GM21528 (cell line): ENCODE data around the gene FAM181A.

Experiments
- ATAC-seq: cut with Tn5 transposase; IDR thresholded peaks from one replicate; pipeline ENCODE4 v1.9.1; 2021; ENCODE audit warnings: mild to moderate bottlenecking, moderate library complexity; ENCODE audit not compliant: unreplicated experiment, low FRiP score

The FAM181A gene

DNA sequence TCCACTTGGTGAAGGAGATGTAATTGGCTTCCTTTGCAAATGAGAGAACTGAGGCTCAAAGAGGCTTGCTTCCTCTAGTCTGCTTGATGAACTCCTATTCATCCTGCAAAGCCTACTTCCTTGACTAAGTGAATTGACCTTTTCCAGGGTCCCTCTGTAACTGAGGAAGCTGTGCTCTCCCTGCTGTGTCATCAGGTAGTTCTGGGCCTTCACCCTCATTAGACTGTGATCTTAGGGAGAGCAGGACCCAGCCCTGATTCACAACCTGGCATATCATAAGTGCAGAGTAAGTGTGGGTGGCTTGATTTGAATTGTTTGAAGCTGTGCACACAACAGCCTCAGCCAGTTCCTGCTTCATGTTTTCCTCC, 32.9 kb downstream of the FAM181A start:
- no peak for ATAC-seq

DNA sequence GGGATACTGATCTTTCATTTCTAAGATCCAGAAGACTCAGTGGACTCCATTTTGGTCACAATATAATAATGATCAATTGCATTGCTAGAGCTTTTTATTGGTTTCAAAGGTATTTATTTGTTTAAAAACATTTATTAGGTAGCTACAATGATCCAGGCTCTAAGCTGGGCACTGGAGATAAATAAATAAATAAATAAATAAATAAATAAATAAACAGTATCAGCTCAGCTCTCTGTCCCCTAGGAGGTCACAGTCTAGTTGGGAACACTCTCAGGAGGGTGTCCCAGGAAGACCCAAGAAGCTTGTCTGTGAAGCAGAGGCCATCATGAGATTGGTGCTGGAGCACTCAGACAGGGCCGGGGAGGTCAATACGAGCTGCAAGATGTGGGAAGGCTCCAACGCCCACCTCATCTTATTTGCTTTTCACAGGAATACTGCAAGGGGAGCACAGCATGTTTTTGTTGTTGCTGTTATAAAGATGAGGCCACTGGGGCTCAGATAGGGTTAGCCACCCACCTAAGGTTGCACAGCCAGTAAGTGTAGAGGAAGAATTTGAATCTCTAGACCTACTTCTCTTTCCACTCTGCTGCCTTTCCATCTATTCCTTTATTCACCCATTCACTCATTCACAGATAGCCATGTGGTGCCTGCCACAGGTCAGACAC, 33.8 kb downstream of the FAM181A start:
- no peak for ATAC-seq

DNA sequence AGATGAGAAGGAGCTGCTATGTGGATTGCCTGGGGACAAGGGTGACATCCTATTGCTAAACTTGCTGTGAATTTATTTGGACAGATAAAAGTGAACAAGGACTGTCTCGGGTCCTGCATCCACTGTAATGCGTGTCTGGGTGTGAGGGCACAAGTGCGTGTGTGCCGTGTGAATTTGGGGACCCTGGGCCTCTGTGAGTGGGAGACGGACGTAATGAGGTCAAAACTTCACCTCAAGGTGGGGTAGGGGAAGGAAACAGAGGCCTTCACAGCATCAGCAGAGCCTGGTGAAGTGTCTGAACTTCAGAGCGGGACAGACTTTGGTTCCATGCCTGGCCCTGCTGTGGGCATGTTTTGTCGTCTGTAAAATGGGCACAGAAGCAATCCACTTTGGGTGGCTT, 34.5 kb downstream of the FAM181A start:
- no peak for ATAC-seq

DNA sequence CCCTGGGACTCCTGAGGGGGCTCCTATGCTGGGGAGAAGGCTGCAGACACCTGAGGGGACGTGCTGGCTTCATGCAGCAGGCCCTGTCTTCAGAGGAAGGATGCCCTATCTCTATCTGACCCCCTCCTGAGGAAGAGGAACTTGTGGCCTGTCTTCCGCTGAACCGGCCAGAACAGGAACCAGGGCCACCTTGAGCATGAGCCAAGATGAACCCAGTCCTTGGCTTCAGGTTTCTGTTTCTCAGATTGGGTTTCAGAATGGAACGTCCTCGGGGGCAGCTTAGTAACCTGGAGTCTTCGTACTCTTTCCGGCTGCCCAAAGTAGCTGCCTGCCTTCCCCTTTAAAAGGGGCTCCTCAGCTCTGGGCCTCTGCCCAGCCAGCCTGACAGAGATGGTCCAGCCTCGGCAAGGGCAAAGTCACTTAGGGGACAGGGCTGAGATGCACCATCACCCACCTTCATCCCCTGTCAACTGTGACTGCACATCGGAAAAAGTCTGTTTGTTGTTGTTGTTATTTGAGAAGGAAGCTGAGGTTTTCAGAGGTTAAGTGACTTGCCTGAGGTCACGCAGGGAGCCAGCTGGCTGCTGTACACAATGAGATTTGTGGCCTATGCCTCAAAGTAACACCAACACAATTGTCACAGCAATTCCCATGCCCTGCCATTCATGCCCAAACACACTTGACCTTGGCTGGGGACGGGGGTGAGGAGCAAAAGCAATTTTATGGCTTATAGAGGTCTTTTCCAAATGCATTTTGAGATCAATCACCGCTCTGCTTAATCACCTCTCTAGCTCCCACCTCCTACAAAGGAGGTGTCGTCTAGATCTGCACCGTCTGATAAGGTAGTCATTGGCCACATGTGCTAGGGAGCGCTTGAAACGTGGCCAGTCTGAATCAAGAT, 35.8 kb downstream of the FAM181A start:
- peak; percentile 62 for ATAC-seq

DNA sequence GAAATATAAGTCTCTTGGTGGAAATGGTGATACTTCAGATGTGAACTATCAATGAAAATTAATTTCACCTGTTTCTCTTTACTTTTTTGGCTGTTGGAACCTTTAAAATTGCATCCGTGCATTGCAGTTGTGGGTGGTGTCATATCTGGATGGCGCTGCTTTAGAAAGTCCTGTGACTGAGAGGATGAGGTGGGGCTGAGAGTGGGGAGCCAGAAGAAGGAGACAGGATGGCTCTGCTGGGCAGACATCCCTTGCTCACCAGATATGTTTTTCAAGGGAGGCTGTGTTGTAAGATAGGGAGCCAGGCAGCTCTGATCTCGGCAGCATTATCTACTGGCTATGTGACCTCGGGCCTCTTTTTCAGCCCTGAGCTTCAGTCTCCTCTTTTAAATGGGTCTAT, 36.5 kb downstream of the FAM181A start:
- no peak for ATAC-seq

DNA sequence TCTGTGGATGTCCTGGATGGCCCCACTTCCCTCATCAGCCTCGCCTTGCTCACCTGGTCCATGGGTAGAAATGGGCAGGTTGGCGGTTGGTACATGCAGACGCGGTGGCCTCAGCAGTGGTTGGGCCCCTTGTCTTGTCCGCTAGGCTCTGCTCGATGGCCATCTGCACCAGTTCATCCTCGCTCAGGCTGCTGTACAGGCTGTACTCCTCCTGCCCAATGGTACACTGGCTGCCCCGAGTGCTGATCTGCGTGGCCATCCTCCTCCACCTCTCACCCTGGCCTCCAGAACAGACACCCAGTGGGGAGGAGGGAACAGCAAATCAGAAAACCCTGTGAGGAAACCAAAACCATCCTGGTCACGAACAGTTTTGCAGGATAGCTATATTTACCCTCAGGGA, 37.1 kb downstream of the FAM181A start:
- no peak for ATAC-seq

DNA sequence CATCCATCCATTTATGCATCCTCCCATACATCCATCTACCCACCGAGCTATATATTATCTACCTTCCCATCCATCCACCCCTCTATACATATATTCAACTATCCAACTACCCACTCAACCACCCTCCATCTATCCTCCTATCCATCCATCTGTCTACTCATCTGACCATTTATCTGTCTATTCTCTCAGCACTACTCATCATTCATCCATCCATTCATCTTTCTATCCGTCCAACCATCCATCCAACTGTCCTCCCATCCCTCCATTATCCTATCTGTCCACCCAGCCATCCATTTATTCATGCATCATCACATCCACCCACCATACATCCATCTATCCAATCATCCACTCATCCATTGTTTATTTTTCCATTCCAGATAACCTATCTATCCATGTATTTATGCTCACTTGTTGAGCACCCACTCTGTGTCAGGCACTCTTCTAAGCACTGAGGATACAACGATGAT, 37.7 kb downstream of the FAM181A start:
- no peak for ATAC-seq

DNA sequence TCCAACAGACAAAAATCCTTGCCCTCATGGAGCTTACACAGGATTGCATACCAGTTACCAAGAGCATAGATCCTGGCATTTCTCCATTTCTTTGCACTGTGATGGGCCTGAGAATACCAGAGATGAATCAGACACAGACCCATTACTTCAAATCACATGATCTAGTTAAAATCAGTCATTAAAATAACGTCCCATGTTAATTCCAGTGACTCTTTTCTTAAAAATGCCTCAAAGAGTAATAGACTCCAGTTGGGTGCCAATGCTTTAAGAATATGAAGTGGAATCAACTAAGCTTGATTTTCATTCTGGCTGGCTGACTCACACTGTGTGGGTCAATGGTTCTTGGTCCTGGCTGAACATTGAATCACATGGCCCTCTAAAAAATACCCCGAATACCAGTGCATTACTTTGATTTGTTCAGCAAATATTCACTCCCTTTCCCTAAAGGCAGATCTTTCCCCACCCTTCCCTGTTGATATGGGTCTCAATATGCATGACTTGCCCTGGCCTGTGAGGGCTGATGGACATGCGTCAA, 38.2 kb downstream of the FAM181A start:
- no peak for ATAC-seq

DNA sequence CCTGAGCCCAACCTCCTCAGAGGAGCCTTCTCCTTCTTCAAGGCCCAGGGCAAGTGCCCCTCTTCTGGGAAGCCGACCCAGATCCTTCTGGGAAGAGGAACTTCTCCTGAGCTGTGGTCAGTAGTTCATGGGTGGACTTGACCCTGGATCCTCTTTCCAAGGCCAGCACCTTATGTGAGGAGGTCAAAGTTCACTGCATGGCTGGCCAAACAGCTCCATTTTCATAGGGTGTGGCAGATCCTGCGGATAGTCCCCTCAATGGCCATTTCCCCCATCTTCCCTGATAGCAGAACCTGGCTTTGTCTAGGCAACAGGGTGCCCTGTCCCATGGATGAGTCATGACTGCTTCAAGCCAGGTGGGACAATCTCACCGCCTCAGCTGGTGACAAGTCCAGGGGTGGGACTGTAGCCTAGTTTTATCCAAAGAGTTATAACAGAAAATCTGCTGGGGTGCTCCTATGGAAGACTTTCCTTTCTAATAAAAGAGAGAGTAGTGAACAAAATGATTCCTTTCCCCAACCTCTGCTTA, 38.9 kb downstream of the FAM181A start:
- no peak for ATAC-seq

DNA sequence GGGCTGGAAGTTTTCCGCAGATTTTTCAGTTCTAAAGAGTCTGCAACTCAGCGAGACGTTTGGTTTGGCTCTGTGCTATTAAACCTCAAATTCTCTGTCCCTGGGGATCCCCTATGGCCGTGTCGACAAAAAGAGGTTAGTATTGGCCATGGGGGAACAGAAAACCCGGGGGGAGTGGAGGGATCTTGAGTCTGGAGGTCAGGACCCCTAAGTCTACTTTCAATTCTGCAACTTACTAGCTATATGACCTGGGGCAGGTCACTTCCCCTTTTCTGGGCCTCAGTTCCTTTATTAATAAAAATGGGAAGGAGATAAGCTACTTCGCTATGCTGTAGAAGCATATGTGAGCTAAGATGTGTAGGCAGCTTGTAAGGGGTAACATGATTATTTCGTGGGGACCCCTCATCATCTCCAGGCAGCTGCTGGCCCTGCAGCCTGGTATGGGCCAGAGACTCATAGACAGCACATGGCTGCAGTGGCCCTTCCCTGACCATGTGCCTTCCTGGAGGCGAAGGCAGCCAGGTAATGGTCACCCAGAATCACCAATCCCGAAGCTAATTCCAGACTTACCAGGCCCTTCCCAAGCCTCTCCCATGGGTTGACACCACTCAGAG, 40.6 kb downstream of the FAM181A start:
- peak; percentile 44 for ATAC-seq

DNA sequence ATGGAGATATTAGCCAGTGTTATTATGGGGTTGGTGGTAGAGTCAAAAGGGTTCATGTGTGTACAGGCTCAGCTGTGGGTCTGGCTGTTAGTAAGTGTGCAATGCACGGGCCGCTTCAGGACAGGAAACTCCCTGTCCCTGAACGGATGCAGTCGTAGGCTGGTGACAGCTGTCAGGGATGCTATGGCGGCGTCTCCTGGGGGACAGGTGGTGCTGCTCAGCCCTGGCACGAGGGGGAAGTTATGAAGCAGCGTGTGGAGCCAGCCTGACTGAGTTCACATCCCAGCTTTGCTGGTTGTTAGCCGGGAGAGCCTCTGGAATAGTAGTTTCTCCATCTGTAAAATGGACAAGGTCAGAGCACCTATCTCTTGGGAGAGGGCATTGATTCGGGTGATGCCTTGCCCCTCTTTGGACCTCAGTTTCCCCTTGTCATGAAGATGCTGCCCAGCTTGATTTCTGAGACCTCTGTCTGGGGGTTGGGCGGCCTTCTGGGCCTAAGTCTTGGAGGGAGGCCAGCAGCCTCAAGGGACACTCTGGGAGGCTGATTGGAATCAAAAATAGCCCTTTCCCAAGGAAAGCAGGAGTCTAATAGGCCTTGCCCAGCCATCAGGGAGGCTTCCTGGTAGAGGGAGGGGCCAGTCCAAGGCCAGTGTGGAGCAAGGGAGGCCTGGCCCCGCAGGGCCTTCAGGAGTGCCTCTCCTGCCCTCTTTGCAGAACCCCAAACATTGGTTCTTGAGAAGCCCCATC, 42.1 kb downstream of the FAM181A start:
- ATAC-seq, result no peak

DNA sequence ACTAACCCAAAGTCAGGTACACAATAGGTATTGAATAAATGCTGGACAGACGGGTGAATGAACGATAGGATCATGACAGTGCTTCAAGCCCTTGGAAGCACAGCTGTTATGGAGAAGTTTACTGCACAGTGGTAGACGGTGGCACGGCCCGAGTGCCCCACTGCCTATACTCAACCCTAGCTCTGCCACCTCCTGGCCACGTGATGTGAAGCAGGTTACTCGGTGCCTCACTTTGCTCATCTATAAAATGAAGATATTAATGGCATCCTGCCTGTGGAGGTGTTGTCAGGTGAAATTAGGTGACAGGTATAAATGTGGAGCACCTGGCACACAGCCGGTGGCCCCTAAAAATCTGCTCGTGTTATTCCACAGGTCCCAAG, 43.4 kb downstream of the FAM181A start:
- peak; percentile 15 for ATAC-seq

DNA sequence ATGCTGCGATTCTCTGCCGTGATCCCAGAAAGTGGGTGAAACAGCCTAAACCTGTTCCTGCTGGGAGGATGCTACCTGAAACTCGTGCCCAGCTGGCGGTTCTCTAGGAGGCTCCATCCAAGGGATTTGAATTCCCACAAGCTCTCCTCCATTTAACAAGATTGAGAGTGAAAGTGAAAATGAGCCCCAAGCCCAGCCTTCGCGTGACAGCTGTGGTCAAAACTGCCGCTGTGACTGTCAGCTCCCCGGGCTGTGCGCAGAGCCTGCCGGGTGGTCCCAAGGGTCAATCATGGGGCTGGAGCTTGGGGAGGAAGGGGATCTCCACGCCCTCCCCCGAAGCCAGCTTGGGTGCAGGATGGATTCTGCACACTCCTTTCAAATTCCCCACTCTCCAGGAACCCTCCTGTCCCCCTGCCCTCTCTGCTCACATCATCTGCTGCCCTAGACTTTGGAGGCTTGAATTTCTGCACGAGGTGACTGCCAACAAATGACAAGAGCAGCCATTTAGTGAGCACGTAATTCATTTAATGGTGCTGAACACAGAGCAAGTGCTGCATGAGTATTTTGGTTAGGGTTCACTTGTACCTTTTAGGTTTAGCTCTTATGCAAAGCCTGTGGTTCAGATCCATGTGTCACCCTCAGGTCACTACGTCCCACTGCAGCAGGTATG, 44.0 kb downstream of the FAM181A start:
- peak; percentile 40 for ATAC-seq

DNA sequence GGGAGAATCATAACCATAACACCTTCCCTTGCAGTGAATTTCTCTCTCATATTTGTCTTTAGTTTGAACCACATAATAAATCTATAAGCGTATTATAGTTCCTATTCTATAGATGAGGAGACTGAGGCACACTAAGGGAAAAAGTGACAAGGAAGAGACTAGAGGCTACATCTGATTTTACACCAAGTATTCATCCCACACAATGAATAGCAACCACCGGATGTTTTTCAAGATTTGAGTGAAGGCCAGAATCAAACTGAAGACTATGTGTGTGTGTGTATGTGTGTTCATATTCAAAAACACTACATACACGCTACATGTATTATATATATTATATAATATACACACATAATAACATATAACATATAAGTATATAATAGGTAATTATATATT, 44.5 kb downstream of the FAM181A start:
- ATAC-seq, result no peak

DNA sequence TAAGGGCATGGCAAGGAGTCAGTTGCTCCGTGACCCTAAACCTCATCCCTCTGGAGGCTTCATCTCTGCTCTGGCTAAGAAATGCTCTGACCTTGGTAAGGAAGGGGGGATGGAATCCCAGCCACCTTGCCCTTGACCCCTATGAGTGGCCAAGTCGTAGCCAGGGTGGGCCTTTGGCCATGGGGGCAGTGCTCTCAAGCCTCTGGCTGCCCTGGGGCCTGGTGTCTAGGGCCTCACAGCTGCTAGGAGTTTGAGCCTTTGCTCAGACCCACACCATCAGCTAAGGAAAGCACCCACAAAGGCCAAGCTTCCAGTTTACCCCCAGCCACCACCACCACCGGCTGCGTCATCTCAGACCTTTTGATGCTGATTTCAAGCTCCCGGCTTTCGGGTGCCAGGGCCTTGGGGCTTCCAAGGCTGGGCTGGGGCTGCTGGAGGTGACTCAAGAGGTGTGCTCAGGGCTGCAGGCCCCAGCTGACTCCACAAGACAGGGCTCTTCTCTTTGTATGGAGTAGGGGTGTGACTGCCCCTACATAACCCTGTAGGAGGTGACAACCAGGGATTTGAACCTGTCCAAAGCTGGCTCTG, 45.6 kb downstream of the FAM181A start:
- ATAC-seq, result no peak

DNA sequence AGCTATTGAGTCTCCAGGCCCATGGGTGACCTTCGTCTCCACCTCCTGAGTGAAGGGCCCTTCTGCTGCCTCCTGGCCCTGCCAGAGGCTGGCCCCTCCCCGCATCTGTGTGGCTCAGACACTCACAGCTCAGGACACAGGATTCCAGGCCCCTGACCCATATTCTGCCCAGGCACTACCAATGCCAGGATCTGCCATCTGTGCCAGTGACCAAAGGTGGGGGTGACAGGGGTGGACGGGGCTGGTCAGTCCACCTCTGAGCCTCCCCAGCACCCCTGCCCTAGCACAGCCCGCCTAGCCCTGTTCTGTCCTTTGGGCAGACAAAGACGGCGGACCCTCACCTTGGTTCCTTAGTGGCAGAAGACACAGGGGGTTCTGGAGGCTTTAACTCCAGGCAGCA, 46.5 kb downstream of the FAM181A start:
- ATAC-seq, result no peak

DNA sequence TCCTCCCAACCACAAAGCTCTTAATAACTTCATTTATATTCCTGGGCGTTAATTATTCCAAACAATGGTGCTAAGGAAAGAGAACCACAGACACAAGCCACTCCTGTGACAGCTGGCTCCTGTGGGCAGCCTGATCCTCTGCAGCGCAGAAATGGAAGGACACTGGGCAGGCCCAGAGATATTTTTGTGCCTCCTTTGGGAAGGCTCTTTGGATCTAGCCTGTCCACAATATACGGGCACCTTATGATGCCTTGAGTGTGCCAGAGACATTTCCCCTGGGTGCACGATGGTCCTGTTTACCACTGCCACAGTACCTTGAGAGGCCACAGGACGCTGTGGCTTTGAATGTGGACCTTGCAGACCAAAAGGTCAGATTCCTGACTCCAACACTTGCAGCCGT, 47.2 kb downstream of the FAM181A start:
- no peak for ATAC-seq

DNA sequence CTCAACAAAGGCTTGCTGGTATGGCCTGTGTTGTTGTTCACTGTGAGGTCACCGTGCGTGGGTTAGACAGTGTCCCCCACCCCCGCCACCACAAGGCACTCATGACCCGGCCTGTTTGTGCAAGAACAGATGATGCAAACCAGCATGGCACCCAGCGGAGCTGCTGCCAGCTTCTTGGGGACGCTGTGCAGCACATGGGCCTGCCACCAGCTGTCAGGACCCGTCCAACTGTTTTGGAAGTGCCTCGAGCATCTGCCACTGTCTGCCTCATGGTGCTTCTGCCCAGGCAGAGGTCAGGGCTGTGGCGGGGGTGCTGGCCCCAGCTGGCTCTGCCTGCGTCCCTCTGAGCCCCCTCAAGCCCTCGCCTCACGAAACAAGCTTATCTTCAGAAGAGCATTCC, 47.7 kb downstream of the FAM181A start:
- ATAC-seq, result no peak

DNA sequence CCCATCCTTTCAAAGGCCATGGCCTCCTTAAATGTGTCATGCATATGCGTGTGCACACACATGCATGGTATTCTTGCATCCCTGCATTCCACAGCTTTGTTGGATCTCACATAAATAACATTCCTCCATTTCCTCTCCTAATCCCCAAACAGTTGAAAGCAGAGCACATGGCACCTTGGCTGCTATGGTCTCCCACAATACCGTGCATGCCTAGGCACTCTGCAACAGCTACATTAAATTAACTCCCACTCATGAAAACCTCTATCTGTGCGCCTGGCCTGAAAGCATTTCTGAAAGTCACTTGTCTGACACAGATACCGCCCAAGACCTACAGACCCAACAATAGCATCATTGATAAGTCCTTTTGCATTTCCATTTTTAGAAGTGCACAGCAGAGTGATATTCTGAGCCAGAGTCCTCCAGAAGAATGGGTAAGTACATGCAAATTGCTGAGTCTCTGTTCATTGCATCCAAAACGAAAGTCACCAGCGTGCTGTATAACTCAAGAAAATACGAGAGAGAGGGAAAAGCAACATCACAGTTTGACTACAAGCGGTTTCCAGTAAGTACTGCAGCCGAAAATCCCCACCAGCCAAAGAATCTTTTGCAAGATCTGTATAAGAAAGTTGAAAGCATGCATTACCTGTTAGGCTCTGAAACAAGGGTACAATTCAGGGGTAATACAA, 48.8 kb downstream of the FAM181A start:
- peak; percentile 64 for ATAC-seq
